Endothelial cell of umbilical vein (primary cell): ENCODE measurements around the gene NDUFS8. TPM values are rescaled to one million over a fixed set of nuclear protein-coding genes. Genes with fewer than 3 reads are reported as not detected.

Experiments
- BruUV-seq: library from RNA; stranded (reverse); fragments of 400-500 nt; replicated peaks from 2 replicates; lab custom pipeline; 2021; lab: Mats Ljungman, UMichigan
- CTCF ChIA-PET: fragments of 300-600, 350-600 bp; sonication (Branson Sonifier 250); formaldehyde crosslinking; loops from one replicate; lab custom pipeline; 2021; ENCODE audit warnings: antibody characterized with exemption, inconsistent platforms; lab: Charles Lee
- POLR2A ChIA-PET: fragments of 300-600, 350-600 bp; sonication (Branson Sonifier 250); formaldehyde crosslinking; loops from one replicate; lab custom pipeline; 2021; ENCODE audit warnings: antibody characterized with exemption, inconsistent platforms; lab: Charles Lee
- DNase-seq: peaks from one replicate; pipeline ENCODE4 v3.0.0-alpha.2; 2011; ENCODE audit warnings: low read depth, low spot score
- FAIRE-seq: peaks from 2 replicates; lab custom pipeline; 2011; peaks lifted over from hg19 to GRCh38; lab: Jason Lieb, UNC
- H2AFZ ChIP-seq: 2 replicates; pipeline ENCODE4 v1.6.0; 2012; ENCODE audit warnings: low read depth, low read length, control low read depth, inconsistent platforms
- H3K27ac ChIP-seq: 2 replicates; pipeline ENCODE4 v1.5.1; 2011; ENCODE audit warnings: low read depth, mild to moderate bottlenecking, control low read depth, low read length, moderate library complexity; ENCODE audit not compliant: insufficient read depth
- H3K27me3 ChIP-seq, 2 experiments: 2 replicates each; pipeline versions ENCODE4 v1.6.0 to v1.6.1; 2011; ENCODE audit warnings: low read length in 2 of 2, mixed read lengths in 1 of 2; ENCODE audit not compliant: control insufficient read depth in 2 of 2, insufficient read depth in 2 of 2
- H3K36me3 ChIP-seq, 2 experiments: 2 replicates in 1 of 2; 3 replicates in 1 of 2; pipeline ENCODE4 v1.5.1; 2011; ENCODE audit warnings: low read length in 2 of 2, mild to moderate bottlenecking in 1 of 2, moderate library complexity in 1 of 2; ENCODE audit not compliant: control insufficient read depth in 2 of 2, insufficient read depth in 2 of 2; ENCODE audit errors: extremely low read depth in 1 of 2
- H3K4me1 ChIP-seq: 3 replicates; pipeline ENCODE4 v1.5.1; 2011; ENCODE audit warnings: mild to moderate bottlenecking, low read length; ENCODE audit not compliant: control insufficient read depth, insufficient read depth; ENCODE audit errors: extremely low read depth
- H3K4me2 ChIP-seq: 2 replicates; pipeline ENCODE4 v1.6.1; 2011; ENCODE audit warnings: low read length, control low read depth, mixed read lengths; ENCODE audit not compliant: insufficient read depth
- H3K4me3 ChIP-seq, 3 experiments: fragments of 200-600 bp in 1 of 3; sonication (generic), shearing (Covaris generic) in 1 of 3; replicated peaks in 1 of 3; 2 replicates each; pipeline ENCODE4 v1.5.1; 2011 to 2016; ENCODE audit warnings: control low read depth in 3 of 3, low read length in 3 of 3, mild to moderate bottlenecking in 2 of 3, inconsistent platforms in 1 of 3, low read depth in 1 of 3, moderate library complexity in 1 of 3; ENCODE audit not compliant: insufficient read depth in 1 of 3
- H3K79me2 ChIP-seq: 2 replicates; pipeline ENCODE4 v1.6.0; 2012; ENCODE audit warnings: low read length, inconsistent platforms; ENCODE audit not compliant: control insufficient read depth, insufficient read depth
- H3K9ac ChIP-seq: replicated peaks from 2 replicates; pipeline ENCODE3; 2011; ENCODE audit warnings: low read length, control low read depth; ENCODE audit not compliant: insufficient read depth; ENCODE audit errors: extremely low read depth
- H3K9me1 ChIP-seq: replicated peaks from 3 replicates; pipeline ENCODE4 v1.6.0; 2011; ENCODE audit warnings: mild to moderate bottlenecking, low read length; ENCODE audit not compliant: control insufficient read depth, insufficient read depth; ENCODE audit errors: extremely low read depth
- H3K9me3 ChIP-seq: replicated peaks from 2 replicates; pipeline ENCODE4 v1.5.1; 2012; ENCODE audit warnings: low read length, inconsistent platforms; ENCODE audit not compliant: control insufficient read depth, insufficient read depth
- H4K20me1 ChIP-seq: replicated peaks from 2 replicates; pipeline ENCODE3; 2011; ENCODE audit warnings: mild to moderate bottlenecking, low read length; ENCODE audit not compliant: control insufficient read depth, insufficient read depth; ENCODE audit errors: extremely low read depth
- CTCF ChIP-seq, 2 donors: IDR thresholded peaks; 1 replicate in 1 of 2; 2 replicates in 1 of 2; pipeline ENCODE4 v1.5.1; 2011; ENCODE audit warnings: low read length in 2 of 2, mild to moderate bottlenecking in 2 of 2, moderate library complexity in 2 of 2, control low read depth in 1 of 2, inconsistent platforms in 1 of 2, low read depth in 1 of 2; ENCODE audit not compliant: insufficient read depth in 1 of 2; ENCODE audit errors: extremely low read depth in 1 of 2
- EZH2 ChIP-seq: IDR thresholded peaks from 2 replicates; pipeline ENCODE4 v1.6.1; 2012; ENCODE audit warnings: borderline replicate concordance, low read depth, mild to moderate bottlenecking, moderate library complexity, low read length, inconsistent platforms; ENCODE audit not compliant: severe bottlenecking
- MAX ChIP-seq: IDR thresholded peaks from 2 replicates; pipeline ENCODE4 v1.6.1; 2011; ENCODE audit not compliant: insufficient read depth, insufficient read length
- MYC ChIP-seq: IDR thresholded peaks from one replicate; pipeline ENCODE4 v1.6.1; 2011; ENCODE audit warnings: mild to moderate bottlenecking, low read depth, low read length
- dilution Hi-C: fragments of 300-500 bp; cut with MboI; formaldehyde crosslinking; loops from one replicate; pipeline ENCODE4 v1.15.0; 2019; ENCODE audit warnings: low sequenced_read_pairs; ENCODE audit not compliant: extremely low pct_ligation_motif_present
- intact Hi-C: fragments of 100-400 bp; cut with micrococcal nuclease; formaldehyde crosslinking; loops from one replicate; pipeline ENCODE4 v1.10.0; 2022
- polyA plus RNA-seq, 4 experiments: library from polyadenylated mRNA; depleted of rRNA in 3 of 4; stranded (reverse) in 3 of 4; unstranded in 1 of 4; fragments of >200 nt; gene quantifications; 2 replicates each; pipeline versions ENCODE4 v1.2.1 to v1.2.3, GENCODE V29; 2011 to 2012; ENCODE audit warnings: missing spikeins in 1 of 4
- total RNA-seq: library from RNA; stranded (reverse); gene quantifications from 2 replicates; pipeline ENCODE4 v1.2.3, GENCODE V29; 2021

NDUFS8 gene
- total and polyA plus RNA-seq, 2 donors (not counting 3 experiments of a cell fraction or from before 2014, with no cell fraction given), result 166 to 170 TPM

- intact Hi-C loops, result no loop called here
- BruUV-seq, result no TSS peak
Measured at GRCh38 chr11:68052137-68052873, 21.8 kb downstream of the NDUFS8 start.

GRCh38 chr11:68053117-68053516 is 22.6 kb downstream of the NDUFS8 start:
- intact Hi-C loops, result no loop called here
- no peaks in the 10 kb centered on the region for H3K79me2 ChIP-seq
- ChIA-PET CTCF (interaction anchor here (1.2 kb wide), 1 partner anchor 156 kb away, joined by 3 read pairs; no protein-coding TSS in a partner anchor), POLR2A (no interaction called here)
- DNase-seq (no peak), FAIRE-seq (no peak)
- H3K4me2 ChIP-seq, result no peak overlapping the region
- TF ChIP-seq MYC, result no peak
- no peak for TF ChIP-seq CTCF (IDR thresholded peaks at IDR 0.05; ENCODE audit: extremely low read depth in 1 of 2, insufficient read depth in 1 of 2, low read depth in 1 of 2, low read length in 2 of 2)
- H3K36me3 ChIP-seq, result peaks cover 4 to 35% of the 10 kb centered on the region in 2 experiments
- no peak overlapping the region for H3K4me3 ChIP-seq
- no peak overlapping the region for H2AFZ ChIP-seq
- no peaks in the 10 kb centered on the region for H3K4me1 ChIP-seq
- no peaks in the 10 kb centered on the region for H4K20me1 ChIP-seq
- TSS peak; percentile 11 for BruUV-seq
- H3K9ac ChIP-seq, result no peak overlapping the region
- no peaks in the 10 kb centered on the region for H3K27me3 ChIP-seq
- no peaks in the 10 kb centered on the region for H3K9me1 ChIP-seq
- dilution Hi-C loops, result no loop called here
- no peak overlapping the region for H3K27ac ChIP-seq
- no peaks in the 10 kb centered on the region for H3K9me3 ChIP-seq

More at GRCh38 chr11:68052137-68052873, 21.8 kb downstream of the NDUFS8 start:
- Histone ChIP-seq H4K20me1 (no peaks in the 10 kb centered on the region), H3K4me3 (no peak overlapping the region), H3K9me3 (no peaks in the 10 kb centered on the region), H3K27me3 (no peaks in the 10 kb centered on the region), H3K27ac (no peak overlapping the region), H3K36me3 (peaks cover 4 to 39% of the 10 kb centered on the region in 2 experiments), H3K9me1 (no peaks in the 10 kb centered on the region), H3K9ac (no peak overlapping the region), H3K79me2 (no peaks in the 10 kb centered on the region), H3K4me2 (no peak overlapping the region), H2AFZ (no peak overlapping the region), H3K4me1 (no peaks in the 10 kb centered on the region)
- ChIA-PET CTCF (interaction anchor here (0.8 to 1.2 kb wide), 2 partner anchors 12 to 157 kb away, joined by 3 to 4 read pairs; no protein-coding TSS in a partner anchor), POLR2A (no interaction called here)
- TF ChIP-seq MAX (no peak), EZH2 (no peak)
- dilution Hi-C loops, result no loop called here
- no peak for DNase-seq
- no peak for FAIRE-seq
